ENCODE results near the gene SNCB. TPM values are rescaled to one million over a fixed set of nuclear protein-coding genes. Genes with fewer than 3 reads are reported as not detected.

The SNCB gene
- total and polyA plus RNA-seq, 2 experiments from 2014 or later: 2.4 to 3.0 TPM

- Histone ChIP-seq H3K4me1 (ENCODE audit: low read depth) (no peaks in the 10 kb centered on the region), H3K27ac (no peak overlapping the region), H3K27me3 (no peaks in the 10 kb centered on the region), H3K9me3 (ENCODE audit: low read depth) (no peaks in the 10 kb centered on the region), H3K4me3 (no peak overlapping the region), H3K36me3 (peaks cover 7% of the 10 kb centered on the region)
- no peak for TF ChIP-seq CTCF (IDR thresholded peaks at IDR 0.05; ENCODE audit: low read depth, low read length)
- no peak for DNase-seq (ENCODE audit: low read depth in 1 of 2, low spot score in 1 of 2)
These were observed 23.4 kb upstream of the SNCB start for GRCh38 chr5:176653401-176654385.

GRCh38 chr5:176652136-176652535 is 21.8 kb upstream of the SNCB start:
- H3K27me3 ChIP-seq: no peaks in the 10 kb centered on the region
- H3K4me1 ChIP-seq (ENCODE audit: low read depth): no peaks in the 10 kb centered on the region
- no peaks in the 10 kb centered on the region for H3K9me3 ChIP-seq (ENCODE audit: low read depth)
- H3K36me3 ChIP-seq: peaks cover 7% of the 10 kb centered on the region
- H3K4me3 ChIP-seq: no peak overlapping the region
- DNase-seq (ENCODE audit: low read depth in 1 of 2, low spot score in 1 of 2): no peak
- H3K27ac ChIP-seq: no peak overlapping the region
- no peak for TF ChIP-seq CTCF (IDR thresholded peaks at IDR 0.05; ENCODE audit: low read depth, low read length)

- TF ChIP-seq CTCF (IDR thresholded peaks at IDR 0.05; ENCODE audit: low read depth, low read length): no peak
- H3K4me3 ChIP-seq: no peak overlapping the region
- DNase-seq (ENCODE audit: low read depth in 1 of 2, low spot score in 1 of 2): no peak
- no peaks in the 10 kb centered on the region for H3K27me3 ChIP-seq
- no peak overlapping the region for H3K27ac ChIP-seq
- peaks cover 7% of the 10 kb centered on the region for H3K36me3 ChIP-seq
- no peaks in the 10 kb centered on the region for H3K9me3 ChIP-seq (ENCODE audit: low read depth)
- no peaks in the 10 kb centered on the region for H3K4me1 ChIP-seq (ENCODE audit: low read depth)
These were observed 21.2 kb upstream of the SNCB start for GRCh38 chr5:176651472-176651980.

- Histone ChIP-seq H3K36me3 (peaks cover 7% of the 10 kb centered on the region), H3K4me1 (ENCODE audit: low read depth) (no peaks in the 10 kb centered on the region), H3K27ac (no peak overlapping the region), H3K4me3 (no peak overlapping the region), H3K27me3 (no peaks in the 10 kb centered on the region), H3K9me3 (ENCODE audit: low read depth) (no peaks in the 10 kb centered on the region)
- TF ChIP-seq CTCF (IDR thresholded peaks at IDR 0.05; ENCODE audit: low read depth, low read length): no peak
- DNase-seq (ENCODE audit: low read depth in 1 of 2, low spot score in 1 of 2): no peak
These were observed 20.1 kb upstream of the SNCB start for GRCh38 chr5:176650354-176650884.

- TF ChIP-seq CTCF (IDR thresholded peaks at IDR 0.05; ENCODE audit: low read depth, low read length): no peak
- Histone ChIP-seq H3K36me3 (peaks cover 6% of the 10 kb centered on the region), H3K4me1 (ENCODE audit: low read depth) (no peaks in the 10 kb centered on the region), H3K27ac (no peak overlapping the region), H3K9me3 (ENCODE audit: low read depth) (no peaks in the 10 kb centered on the region), H3K27me3 (no peaks in the 10 kb centered on the region), H3K4me3 (peak overlapping the region; percentile 57)
- DNase-seq (ENCODE audit: low read depth in 1 of 2, low spot score in 1 of 2): no peak
These were observed 18.3 kb upstream of the SNCB start for GRCh38 chr5:176648474-176649194.
